ENCODE data around the gene UFD1.

GRCh38 chr22:19476023-19476422 lies 3.0 kb downstream of the UFD1 start:
- TF ChIP-seq CTCF (IDR thresholded peaks at IDR 0.05) (no peak), EZH2 (IDR thresholded peaks at IDR 0.05; ENCODE audit: borderline replicate concordance, insufficient read depth, low read depth, low read length, poor library complexity, severe bottlenecking) (no peak)
